GM21529 (cell line): ENCODE results near the gene ROPN1B.

ENCODE experiments used
- ATAC-seq: cut with Tn5 transposase; IDR thresholded peaks from one replicate; pipeline ENCODE4 v1.9.1; 2021; ENCODE audit not compliant: unreplicated experiment

The ROPN1B gene

DNA sequence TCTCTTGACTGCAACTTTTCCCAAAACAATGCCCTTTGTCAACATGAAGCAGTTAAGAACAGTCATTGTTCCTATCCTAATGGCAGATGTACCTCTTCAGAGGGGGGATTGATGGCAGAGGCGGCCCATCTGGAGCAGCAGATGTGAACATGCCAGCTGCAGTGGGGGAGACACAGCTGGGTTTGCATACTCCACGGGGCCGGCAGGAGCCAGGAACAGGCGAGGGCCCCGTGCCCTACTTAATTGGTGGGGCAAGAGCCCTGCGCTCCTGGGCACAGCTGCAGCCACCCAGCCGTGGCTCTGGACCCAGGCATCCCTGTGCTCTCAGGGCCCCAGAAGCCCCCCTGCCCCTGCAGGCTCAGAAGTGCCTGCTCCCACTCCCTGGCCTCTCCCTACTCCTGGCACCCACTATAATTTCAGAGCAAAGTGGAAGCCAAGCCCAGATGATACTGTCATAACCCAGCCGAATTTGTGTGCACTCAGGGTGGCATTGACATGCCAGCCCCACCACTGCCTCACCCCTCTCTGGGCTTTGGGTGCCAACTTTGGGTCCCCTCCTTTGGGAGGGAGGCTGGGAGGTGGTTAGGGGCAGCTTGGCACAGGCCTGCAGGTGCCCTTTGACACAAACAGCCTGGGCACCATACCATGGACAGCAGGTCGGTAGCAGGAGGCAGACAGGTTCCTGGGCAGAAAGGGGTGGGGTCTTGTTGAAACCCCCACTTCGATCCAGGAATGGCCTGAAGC lies 34.6 kb downstream of the ROPN1B start:
- no peak for ATAC-seq

DNA sequence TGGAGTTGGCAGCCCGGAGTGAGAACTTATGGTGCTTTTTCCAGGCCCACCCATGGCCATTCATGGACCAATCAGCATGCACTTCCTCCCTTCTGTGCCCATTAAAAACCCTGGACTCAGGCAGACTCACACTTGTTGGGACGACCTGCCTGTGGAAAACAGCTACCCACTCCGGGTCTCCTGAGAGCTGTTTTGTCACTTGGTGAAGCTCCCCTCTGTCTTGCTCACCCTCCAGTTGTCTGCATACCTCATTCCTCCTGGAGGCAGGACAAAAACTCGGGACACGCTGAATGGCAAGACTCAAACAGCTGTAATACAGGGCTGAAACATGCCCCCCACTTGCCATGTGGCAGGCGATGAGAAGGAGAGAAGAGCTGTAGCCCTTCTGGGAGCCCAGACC lies 35.2 kb downstream of the ROPN1B start:
- ATAC-seq, result no peak

DNA sequence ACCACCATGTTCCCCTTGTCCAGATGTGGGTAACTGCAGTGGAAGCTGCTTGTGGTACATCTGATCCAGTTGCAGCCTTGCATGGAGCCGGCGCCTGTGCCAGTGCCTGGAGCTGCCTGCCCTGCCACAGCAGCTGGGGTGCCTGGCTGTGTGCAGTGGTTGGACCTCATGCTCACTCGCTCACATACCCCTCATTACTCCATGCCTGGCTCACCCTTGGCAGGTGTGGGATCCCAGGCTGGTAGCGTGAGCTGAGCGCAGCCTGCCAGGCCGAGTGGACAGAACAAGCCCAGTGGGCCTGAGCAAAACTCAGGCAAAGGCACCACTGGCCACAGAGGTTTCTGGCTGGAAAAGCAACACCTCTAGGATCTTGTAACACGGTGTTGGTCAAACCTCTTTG lies 35.7 kb downstream of the ROPN1B start:
- no peak for ATAC-seq

DNA sequence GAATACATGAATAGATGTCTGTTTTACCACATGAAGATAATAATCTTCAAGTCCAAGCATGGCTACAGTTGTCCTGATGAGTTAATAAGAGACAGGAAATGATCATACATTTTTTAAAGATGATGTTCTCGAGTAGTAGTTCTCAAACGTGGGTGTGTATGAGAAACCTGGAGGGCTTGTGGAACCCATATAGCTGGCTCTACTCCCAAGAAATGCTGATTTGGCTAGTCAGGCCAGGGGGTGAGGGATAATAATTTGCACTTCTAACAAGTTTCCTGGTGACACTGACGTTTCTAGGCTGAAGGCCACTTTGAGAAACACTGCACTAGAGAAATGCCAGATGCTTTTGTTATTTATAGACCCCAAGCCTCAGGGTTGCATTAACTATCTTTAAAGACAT lies 37.0 kb downstream of the ROPN1B start:
- ATAC-seq, result no peak

DNA sequence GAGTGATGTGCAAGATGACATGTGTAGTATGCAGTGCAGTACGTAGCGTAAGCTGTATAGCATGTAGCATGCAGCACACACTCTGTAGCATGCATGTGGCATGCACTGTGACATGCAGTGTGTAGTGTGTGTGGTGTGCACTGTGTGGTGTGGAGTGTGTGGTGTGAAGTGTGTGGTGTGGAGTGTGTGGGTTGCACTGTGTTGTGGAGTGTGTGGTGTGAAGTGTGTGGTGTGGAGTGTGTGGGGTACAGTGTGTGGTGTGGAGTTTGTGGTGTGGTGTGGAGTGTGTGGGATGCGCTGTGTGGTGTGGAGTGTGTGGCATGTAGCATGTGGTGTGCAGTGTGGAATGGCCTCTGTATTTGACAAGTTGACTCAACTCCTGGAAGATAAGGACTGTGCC lies 39.2 kb downstream of the ROPN1B start:
- no peak for ATAC-seq

DNA sequence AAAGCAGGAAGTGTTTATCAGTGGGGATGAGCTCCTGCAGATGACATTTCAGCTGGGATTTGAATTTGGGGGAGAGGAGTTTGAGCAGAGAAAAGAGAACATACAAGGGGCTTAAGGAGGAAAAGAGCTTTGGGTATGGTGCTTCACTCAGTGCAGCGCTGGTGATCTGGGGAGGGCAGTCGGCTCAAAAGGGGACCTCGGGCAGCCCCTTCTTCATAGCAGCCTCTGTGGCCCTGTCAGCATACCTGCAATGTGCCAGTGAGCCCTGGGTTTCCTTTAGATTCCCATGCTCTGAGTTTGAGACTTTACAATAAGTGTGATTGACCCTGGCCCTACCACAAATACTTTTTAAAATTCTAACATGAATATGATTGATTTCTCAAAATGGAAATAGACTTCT lies 40.2 kb downstream of the ROPN1B start:
- ATAC-seq, result no peak

DNA sequence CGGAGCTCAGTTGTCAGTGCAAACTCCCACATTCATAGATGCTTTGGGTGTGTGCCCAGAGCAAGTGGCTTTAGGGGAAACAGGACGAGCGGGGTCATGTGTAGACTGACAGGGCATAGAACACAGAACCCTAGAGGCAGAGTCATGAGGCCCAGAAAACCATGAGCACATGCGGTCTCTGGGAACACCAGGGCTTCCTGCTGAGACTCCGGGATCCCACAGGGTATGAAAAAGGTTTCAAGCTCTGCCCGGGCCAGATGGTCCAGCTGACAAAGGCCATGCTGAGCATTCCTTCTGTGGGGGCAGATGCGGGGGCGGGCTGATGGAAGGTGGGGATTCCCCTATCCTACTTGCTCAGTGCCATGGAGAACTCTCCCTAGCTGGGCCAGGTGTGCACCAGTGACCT lies 44.8 kb downstream of the ROPN1B start:
- ATAC-seq, result no peak

DNA sequence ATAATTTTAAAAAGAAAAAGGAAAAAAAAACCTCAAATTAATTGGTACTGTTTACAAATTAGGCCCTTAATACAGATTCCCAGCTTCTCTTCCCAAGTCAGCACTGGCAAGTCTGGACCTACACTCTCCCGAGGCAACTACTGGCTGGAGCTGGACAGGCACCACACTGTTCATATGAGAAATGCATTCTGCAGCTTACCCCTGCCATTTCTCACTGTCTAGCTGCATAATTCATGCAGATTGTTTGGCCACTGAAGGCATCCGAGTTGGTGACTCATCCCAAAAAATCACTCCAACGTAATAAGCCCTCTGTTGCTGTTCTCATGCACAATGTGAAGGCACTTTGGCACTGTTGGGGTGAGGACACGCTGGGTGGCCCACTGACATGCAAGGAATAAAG lies 45.3 kb downstream of the ROPN1B start:
- ATAC-seq, result no peak

DNA sequence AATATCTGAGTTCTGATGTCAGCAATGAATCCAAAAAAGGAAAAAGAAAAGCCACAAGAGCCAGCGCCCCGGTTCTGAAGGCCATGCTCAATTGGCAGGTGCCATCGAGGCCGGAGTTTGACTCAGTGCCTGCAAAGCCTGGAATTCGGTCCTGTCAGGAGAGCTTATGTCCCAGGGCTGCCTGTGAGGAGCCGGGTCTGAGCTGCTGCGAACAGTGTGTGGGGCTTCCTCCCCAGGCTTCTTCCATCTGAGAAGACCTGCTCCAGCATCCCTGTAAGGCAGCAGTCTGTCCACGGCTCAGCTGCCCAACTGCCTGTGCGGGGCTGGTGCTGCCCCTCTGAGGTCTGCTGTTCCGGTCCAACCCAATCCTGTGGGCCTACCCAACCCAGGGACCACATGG lies 46.1 kb downstream of the ROPN1B start:
- ATAC-seq, result no peak

DNA sequence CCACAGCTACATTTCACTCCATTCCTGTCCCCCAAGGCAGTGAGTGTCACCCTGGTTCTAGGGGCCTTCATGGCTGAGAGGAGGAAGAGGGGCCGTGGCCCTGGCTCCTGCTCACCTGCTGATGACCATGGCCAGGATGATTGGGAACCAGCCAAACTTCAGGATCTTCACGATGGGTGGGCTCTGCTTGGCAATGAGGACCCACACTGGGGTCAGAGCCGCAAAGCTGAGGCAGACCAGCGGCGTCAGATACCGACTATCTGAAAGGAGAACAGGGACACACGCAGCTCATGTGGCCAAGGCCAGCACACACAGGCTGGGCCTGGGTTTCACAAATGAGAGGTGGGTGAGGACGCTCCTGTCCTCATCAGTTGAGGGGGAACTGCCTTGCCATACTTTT lies 47.6 kb downstream of the ROPN1B start:
- no peak for ATAC-seq

DNA sequence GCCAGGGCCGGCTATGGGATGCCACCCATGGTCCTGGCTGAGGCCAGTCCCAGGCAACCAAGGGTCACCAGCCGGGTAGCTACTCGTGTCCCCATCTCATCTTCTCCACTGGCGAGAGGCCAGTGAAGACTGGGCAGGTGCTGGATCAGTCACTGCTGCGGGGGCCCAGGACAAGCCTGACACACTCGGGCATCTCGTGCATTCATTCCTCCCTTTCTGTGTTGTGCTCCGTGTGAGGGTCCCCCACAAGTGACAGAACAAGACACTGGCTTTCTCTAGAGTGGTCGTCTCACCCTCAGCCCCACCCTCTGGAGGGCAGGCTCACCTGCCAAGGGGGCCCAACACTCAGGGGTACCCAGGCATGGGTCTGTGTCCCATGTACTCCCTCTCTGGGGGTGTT lies 48.4 kb downstream of the ROPN1B start:
- no peak for ATAC-seq

DNA sequence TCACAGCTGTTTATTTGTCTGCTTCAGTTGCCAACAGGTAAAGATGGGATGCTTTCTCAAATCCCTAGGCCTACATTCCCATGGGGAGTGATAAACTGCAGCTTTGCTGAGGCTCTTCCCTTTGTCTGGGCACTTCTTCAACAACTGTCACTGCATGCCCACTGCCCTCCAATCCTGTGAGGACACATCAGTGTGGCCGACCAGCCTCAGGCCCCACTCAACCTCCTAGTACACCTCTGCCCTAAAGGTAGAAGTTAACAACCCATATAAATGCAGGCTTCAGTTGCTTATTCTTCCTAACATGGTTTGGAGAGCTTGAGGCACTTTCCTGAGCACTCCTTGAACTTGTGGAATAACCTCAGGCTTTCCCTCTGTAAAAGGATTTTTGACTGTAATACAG lies 49.6 kb downstream of the ROPN1B start:
- ATAC-seq, result no peak

DNA sequence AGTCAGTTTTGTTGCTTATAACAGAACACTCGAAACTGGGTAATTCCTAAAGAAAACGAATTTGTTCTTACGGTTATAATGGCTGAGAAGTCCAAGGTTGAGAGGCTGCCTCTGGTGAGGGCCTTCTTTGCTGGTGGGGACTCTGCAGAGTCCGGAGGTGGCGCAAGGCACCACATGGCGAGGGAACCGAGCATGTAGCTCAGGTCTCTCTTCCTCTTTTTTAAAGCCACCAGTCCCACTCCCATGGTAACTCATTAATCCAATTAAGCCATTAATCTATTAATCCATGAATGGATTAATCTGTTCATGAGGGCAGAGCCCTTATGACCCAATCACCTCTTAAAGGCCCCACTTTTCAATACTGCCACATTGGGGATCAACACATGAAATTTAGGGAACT lies 50.0 kb downstream of the ROPN1B start:
- ATAC-seq, result no peak

DNA sequence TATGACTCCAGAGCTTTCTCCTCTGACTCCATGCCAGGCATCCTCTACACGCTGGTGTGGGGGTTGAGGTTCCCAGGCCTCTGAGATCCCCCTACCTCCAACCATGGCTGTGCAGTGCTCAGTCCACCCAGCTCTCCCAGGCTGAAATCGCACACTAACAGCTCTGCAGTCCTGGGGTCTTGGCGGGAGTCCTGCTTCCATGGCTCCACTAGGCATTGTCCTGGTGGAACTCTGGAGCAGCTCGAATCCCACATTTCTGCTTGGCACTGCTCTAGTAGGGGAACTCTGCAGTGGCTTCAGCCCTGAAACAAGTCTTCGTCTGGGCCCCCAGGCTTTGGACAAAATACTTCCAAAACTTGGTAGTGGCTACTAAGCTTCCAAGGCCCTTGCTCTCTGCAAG lies 50.7 kb downstream of the ROPN1B start:
- no peak for ATAC-seq

DNA sequence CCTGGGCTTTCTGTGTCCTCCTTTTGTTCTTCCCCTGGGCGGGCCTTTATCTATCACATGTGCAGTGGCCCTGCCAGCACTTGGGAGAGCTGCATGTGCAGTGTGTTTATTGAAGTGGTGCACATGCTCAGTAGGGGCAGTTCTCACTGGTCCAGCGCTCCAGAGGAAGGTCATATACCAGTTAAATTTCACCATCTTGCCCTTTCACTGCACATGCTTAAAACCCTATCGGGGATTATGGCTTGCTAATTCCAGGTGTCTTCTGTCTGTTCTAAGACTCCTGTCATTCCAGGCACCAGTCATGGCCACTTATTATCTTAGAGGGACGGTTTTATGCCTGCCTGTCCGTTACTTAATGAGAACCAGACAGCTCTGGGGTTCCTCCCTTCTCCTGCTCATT lies 52.2 kb downstream of the ROPN1B start:
- no peak for ATAC-seq

DNA sequence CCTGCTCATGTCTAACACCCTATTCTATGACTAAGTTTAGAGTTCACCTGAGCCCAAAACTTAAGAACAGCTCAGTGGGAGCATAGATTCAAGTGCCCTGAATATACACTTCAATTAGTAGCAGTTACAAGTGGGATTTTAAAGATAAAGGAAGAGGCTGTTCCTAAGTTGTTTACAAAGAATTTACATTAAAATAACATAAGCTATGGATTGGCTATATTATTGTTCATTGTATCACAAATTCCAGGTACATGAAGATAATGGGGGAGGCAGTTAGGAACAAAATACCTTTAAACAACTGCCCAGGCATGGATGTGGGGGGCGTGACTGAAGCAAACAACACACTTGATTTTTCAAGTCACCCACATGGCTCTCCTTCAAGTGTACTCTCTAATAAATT lies 52.7 kb downstream of the ROPN1B start:
- no peak for ATAC-seq

DNA sequence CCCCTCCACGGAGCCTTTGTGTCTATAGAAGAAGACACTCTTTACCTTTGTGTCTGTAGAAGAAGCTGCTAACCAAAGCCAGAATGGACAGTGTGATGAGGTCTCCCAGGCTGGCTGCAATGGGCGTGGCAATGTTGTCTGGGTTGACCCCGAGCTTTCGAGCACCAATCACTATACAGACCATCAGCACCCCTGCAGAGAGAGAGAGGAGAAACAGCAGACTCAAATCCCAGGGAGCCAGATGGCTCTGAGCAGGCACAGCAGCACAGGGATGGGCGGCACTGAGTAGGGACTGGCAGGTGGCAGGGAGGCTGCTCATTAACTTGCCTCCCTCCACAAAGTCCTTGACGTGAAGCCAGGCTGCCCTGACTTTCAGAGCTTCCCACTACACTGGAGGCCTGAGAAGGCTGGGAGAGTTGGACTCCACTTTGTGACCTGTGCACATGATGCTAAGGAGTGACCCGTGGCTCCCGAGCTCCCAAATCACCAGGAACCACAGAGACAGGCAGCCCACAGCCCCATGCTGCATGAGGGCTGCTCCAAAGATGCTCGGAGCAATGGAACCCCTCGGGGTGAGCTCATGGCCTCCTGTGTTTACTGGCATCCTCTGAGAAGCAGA lies 53.9 kb downstream of the ROPN1B start:
- ATAC-seq, result no peak

DNA sequence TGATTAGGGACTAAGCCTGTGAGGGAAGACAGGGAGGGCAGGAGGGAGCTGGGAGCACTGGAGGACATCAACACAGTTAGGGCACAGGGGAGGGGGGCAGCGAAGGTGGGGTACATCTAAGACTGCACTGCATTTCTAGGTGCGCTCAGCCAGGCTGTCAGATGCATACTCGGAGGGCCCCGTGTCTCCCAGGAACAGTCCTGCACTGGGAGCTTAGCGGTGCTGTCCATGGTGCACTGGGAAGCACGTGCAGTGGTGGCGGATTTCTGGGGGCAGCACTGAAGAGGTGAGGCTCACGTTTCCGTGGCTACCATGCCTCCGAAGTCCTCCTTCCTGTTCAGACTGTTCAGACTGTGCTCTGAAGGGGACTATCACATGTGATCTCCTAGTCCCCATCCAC lies 54.4 kb downstream of the ROPN1B start:
- no peak for ATAC-seq

DNA sequence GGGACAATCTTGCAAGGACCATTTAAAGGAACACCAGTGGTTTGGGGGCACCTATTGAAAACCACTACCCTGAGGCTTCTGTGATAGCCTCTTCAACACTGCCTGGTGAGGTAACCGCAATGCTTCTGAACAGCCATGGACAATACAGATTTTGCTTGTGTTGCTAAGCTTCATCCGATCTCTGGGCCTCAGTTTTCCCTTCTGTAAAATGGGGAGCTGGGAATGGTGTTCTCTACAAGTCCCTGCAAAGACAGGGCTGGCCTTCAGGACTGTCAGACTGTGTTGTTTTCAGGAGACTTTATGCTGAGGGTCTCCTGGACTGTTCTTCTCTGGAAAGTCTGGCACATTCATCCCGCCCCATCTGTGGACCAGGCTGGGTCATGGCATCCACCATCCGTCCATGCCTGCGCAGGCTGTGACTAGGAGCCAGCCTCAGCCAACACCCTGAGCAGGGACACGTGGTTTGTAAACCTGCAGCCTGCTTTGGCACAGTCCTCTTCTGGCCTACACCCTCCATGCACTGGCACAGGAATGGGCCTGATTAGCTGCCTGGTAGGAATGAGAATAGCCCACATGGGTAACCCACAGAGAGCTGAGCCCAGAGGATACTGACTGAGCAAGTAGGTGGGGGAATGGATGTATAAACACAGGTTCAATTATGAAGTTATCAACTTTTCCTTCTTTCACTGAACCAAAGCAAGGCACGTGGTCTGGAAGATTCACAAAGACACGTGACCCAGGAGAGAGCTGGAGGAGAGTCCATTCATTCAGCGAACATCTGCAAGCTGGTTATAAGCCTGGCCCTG lies 55.3 kb downstream of the ROPN1B start:
- no peak for ATAC-seq

DNA sequence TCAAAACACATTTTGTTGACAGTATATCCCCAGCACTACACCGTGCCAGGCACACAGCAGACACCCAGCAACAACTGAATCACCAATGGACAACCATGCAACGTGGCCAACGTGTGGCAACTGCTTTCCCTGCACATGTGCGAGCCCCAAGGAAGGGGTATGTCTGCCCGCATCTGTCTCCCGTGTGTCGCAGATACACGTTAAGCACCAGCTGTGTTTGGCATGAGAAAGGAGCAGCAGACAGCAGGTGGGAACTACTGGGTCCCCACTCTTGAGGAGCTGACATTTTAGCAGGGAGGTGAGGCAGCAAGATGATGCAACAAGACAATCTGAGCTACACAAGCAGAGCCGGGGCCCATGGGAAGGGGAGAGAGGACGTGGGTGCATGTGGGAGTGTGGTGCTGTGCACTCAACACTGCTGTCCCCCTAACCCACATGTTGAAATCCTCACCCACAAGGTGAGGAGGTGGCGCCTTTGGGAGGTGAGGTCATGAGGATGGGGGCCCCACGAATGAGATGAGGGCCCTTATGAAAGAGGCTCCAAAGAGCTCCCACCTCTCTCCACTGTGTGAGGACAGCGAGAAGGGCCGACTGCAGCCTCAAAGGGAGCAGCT lies 56.2 kb downstream of the ROPN1B start:
- no peak for ATAC-seq

DNA sequence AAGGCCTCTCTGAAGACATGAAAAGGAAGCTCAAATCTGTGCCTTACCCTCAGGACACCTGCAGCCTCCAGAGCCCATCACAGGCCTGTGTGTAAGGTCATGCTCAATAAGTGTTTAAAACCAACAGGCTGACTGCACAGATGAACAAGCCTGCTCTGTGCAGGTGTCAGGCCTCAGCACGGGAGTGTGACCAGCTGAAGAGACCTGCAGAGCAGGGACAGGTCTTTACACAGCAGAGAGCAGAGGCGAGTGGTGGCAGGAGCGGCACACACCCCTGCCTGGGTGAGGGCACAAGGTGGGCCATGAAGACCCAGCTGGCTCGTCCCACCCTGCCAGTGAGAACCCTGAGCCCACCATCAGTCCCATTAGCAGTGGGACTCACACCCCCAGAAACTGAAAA lies 56.9 kb downstream of the ROPN1B start:
- ATAC-seq, result no peak

DNA sequence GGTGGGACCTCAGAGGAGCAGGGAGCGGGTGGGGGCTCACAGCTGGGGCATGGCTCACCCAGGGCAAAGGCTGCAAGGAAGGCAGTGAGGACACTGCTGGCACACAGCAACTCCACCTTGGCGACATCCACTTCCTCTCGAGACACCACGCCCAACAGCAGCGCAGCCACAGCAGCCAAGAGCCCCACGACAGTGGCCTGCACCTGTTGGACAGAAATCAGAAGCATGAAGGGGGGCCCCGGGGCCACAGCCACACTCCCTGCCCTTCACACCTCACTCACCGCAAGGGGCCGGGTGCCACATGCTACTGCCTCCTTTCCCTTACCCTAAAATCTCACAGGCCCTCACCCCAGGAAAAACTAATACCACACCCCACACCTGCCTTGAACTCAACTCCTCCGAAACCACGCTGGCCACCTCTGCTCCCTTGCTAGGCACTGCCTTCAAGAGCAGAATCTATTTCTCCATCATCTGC lies 57.3 kb downstream of the ROPN1B start:
- ATAC-seq, result no peak
